Brain microvascular endothelial cell (primary cell): Measurements from ENCODE around the gene SPNS3.

ENCODE experiments used
- DNase-seq: peaks from one replicate; pipeline ENCODE4 v3.0.0-alpha.2; 2020
- H3K27ac ChIP-seq: fragments of 250-450 bp; sonication (Bioruptor Pico); 2 replicates; pipeline ENCODE4 v1.5.1; 2020; ENCODE audit warnings: mild to moderate bottlenecking, moderate library complexity
- H3K27me3 ChIP-seq: fragments of 250-450 bp; sonication (Bioruptor Pico); replicated peaks from 2 replicates; pipeline ENCODE4 v1.5.1; 2020; ENCODE audit warnings: mild to moderate bottlenecking
- H3K36me3 ChIP-seq: fragments of 250-450 bp; sonication (Bioruptor Pico); replicated peaks from 2 replicates; pipeline ENCODE4 v1.5.1; 2020; ENCODE audit warnings: mild to moderate bottlenecking
- H3K4me3 ChIP-seq: 2 replicates; pipeline ENCODE4 v1.5.1; 2011; ENCODE audit warnings: low read depth, mild to moderate bottlenecking, control low read depth, low read length, moderate library complexity
- in situ Hi-C: cut with HindIII; loops from 2 replicates; pipeline ENCODE4 v1.10.0; 2017; ENCODE audit warnings: low sequenced_read_pairs, low pct_ligation_motif_present
- TF ChIP-seq, protein P1 (sequence below): IDR thresholded peaks from 2 replicates; pipeline ENCODE4 v1.5.1; 2011; ENCODE audit warnings: low read depth, mild to moderate bottlenecking, moderate library complexity, low read length, control low read depth, inconsistent platforms; ENCODE audit errors: missing control alignments

Gene SPNS3, protein sequence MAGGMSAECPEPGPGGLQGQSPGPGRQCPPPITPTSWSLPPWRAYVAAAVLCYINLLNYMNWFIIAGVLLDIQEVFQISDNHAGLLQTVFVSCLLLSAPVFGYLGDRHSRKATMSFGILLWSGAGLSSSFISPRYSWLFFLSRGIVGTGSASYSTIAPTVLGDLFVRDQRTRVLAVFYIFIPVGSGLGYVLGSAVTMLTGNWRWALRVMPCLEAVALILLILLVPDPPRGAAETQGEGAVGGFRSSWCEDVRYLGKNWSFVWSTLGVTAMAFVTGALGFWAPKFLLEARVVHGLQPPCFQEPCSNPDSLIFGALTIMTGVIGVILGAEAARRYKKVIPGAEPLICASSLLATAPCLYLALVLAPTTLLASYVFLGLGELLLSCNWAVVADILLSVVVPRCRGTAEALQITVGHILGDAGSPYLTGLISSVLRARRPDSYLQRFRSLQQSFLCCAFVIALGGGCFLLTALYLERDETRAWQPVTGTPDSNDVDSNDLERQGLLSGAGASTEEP

DNA sequence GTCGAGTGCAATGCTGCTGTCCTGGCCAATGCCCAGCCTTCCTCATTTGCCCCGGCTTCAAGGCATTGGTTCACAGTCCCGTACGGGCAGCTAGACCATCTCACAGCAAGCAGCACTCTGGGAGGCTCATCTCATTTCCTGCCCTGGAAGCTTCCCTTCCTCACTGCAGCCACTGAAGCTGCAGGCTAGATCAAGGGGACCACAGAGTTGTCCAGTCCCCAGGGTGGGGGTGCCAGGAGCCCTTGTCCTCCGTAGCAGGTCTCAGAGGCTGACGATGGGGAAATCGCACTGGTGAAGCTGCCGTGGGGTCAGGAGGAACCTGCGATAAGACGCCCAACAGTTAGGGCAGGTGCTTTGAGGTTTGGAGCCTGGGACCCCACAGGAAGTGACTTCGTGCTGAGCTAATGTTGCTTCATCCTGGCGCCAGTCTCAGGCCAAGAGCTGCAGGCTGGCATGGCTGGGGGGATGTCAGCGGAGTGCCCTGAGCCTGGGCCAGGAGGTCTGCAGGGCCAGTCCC lies at the start of gene SPNS3:
SPNS3 (plus strand) TSS at position 426 of the 517 bp plus-strand sequence; CDS start at position 454, 28 bp downstream.
- TF ChIP-seq, protein P1, sequence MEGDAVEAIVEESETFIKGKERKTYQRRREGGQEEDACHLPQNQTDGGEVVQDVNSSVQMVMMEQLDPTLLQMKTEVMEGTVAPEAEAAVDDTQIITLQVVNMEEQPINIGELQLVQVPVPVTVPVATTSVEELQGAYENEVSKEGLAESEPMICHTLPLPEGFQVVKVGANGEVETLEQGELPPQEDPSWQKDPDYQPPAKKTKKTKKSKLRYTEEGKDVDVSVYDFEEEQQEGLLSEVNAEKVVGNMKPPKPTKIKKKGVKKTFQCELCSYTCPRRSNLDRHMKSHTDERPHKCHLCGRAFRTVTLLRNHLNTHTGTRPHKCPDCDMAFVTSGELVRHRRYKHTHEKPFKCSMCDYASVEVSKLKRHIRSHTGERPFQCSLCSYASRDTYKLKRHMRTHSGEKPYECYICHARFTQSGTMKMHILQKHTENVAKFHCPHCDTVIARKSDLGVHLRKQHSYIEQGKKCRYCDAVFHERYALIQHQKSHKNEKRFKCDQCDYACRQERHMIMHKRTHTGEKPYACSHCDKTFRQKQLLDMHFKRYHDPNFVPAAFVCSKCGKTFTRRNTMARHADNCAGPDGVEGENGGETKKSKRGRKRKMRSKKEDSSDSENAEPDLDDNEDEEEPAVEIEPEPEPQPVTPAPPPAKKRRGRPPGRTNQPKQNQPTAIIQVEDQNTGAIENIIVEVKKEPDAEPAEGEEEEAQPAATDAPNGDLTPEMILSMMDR = no peak
- no peak for DNase-seq
- Histone ChIP-seq H3K36me3 (no peaks in the 10 kb centered on the region), H3K4me3 (no peak within 1 kb of the TSS), H3K27ac (no peak within 1 kb of the TSS), H3K27me3 (no peaks in the 10 kb centered on the region)
- in situ Hi-C loops = no loop called here

DNA sequence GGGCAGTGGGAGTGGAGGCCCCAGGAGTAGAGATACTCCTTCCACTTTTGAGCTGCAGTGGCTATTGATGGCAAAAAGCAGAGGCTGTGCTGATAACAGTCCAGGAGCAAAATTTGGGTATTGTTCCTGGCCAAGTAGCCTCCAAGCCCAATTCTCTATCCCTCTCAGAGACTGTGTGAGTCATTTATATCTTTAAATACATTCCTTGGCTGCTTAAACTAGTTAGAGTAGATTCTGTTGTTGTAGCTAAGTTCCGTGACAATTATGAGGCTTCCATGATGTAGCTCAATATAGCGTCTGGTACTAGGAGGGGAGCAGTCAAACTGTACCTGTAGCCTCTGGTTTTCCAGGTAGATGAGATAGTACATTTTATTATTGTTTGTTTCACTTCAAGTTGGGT lies 47.3 kb upstream of the SPNS3 start:
- DNase-seq = no peak
- TF ChIP-seq, protein P1 = no peak
- no peaks in the 10 kb centered on the region for H3K27me3 ChIP-seq
- no peaks in the 10 kb centered on the region for H3K36me3 ChIP-seq
- in situ Hi-C loops = no loop called here
- H3K4me3 ChIP-seq = no peak overlapping the region
- no peak overlapping the region for H3K27ac ChIP-seq

DNA sequence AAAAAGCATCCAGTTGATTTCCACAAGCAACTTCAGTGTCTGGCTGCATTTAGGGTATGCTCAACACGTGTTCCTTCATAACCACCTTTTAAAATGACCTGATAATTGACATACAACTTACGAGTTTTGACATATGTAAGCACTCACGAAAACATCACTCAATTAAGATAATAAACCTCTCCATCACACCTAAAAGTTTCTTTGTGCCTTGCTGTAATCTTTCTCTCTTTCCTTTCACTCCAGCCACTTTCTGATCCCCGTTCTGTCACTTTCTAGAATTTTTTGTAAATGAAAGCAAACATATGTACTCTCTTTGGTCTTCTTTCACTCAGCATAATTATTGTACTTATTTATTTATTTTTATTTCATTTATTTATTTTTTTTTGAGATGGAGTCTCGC lies 46.6 kb upstream of the SPNS3 start:
- Histone ChIP-seq H3K27ac (no peak overlapping the region), H3K36me3 (no peaks in the 10 kb centered on the region), H3K4me3 (no peak overlapping the region), H3K27me3 (no peaks in the 10 kb centered on the region)
- no peak for DNase-seq
- in situ Hi-C loops = no loop called here
- TF ChIP-seq, protein P1 = no peak

DNA sequence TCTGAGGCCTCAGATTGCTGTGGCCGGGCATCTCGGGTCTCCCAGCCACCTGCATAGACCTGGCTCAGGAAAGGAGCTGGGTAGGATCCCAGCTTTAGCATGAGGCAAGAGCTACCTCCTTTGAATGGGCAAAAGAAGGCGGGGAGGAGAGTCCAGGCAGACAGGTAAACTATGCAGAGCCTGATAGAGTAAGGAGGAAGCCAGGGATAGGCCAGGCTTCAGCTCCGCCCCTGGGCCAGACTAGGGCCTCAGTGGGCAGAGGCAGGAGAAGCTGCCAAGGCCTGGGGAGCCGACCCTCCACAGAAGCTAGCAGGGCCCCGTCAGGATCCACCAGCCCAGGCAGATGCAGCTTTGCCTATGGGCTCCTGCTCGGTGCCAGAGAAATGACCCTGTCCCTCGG lies 44.7 kb upstream of the SPNS3 start:
- H3K27ac ChIP-seq = no peak overlapping the region
- H3K4me3 ChIP-seq = no peak overlapping the region
- TF ChIP-seq, protein P1 = no peak
- in situ Hi-C loops = no loop called here
- no peaks in the 10 kb centered on the region for H3K27me3 ChIP-seq
- H3K36me3 ChIP-seq = no peaks in the 10 kb centered on the region
- no peak for DNase-seq

DNA sequence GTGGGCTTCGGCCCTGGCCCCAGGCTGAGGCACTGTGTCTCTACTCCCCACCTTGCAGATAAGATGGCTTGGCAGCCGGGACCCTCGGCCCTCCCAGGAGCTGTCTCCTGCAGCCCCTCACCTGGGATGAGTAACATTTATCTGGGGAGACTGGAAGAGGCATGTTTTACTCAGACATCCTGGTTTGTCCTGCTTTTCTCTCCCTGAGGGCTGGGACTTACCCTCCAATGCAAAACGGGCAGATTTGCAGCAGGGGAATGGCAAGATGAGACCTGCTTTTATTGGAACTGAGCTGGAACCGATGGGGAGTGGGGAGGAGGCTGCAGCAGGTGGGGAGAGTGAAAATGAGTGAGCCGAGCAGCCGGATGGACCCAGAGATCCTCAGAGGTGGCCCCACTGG lies 39.9 kb upstream of the SPNS3 start:
- in situ Hi-C loops = no loop called here
- H3K4me3 ChIP-seq = no peak overlapping the region
- TF ChIP-seq, protein P1 = no peak

More for the DNA sequence above, 39.9 kb upstream of the SPNS3 start:
- no peak for DNase-seq
- H3K27ac ChIP-seq = no peak overlapping the region
- H3K36me3 ChIP-seq = no peaks in the 10 kb centered on the region
- H3K27me3 ChIP-seq = no peaks in the 10 kb centered on the region
